RWPE2 (cell line): ENCODE data around the gene PEAK1.
A peak's percentile ranks its signal among the peaks of the same experiment; 100 is the strongest.

Experiments used
- ATAC-seq: fragments of 200-7000 bp; cut with Tn5 transposase; 3 replicates; pipeline ENCODE4 v1.9.1; 2021; ENCODE audit warnings: low read depth
- DNase-seq: peaks from one replicate; pipeline ENCODE4 v3.0.0-alpha.2; 2020; ENCODE audit warnings: low spot score
- H3K27ac ChIP-seq: fragments of 450-650 bp; 2 replicates; pipeline ENCODE4 v1.5.1; 2017; ENCODE audit warnings: mild to moderate bottlenecking; ENCODE audit not compliant: poor library complexity, severe bottlenecking
- H3K27me3 ChIP-seq: fragments of 250-450 bp; sonication (Bioruptor Pico); 2 replicates; pipeline ENCODE4 v1.5.1; 2021; ENCODE audit warnings: mild to moderate bottlenecking, moderate library complexity; ENCODE audit not compliant: insufficient read depth, poor library complexity, severe bottlenecking
- H3K36me3 ChIP-seq: fragments of 250-450 bp; sonication (Bioruptor Pico); 2 replicates; pipeline ENCODE4 v1.5.1; 2020; ENCODE audit warnings: low read depth, mild to moderate bottlenecking, moderate library complexity
- H3K4me1 ChIP-seq: fragments of 250-450 bp; sonication (Bioruptor Pico); 2 replicates; pipeline ENCODE4 v1.5.1; 2021; ENCODE audit warnings: mild to moderate bottlenecking, moderate library complexity; ENCODE audit not compliant: insufficient read depth, poor library complexity, severe bottlenecking
- H3K4me3 ChIP-seq: fragments of 250-450 bp; sonication (Bioruptor Pico); 2 replicates; pipeline ENCODE4 v1.5.1; 2021; ENCODE audit warnings: mild to moderate bottlenecking, moderate library complexity; ENCODE audit not compliant: severe bottlenecking
- H3K9me3 ChIP-seq: fragments of 250-450 bp; sonication (Bioruptor Pico); 2 replicates; pipeline ENCODE4 v1.5.1; 2021; ENCODE audit warnings: mild to moderate bottlenecking, moderate library complexity; ENCODE audit not compliant: severe bottlenecking
- TF ChIP-seq, protein P1 (sequence below): fragments of 450-650 bp; IDR thresholded peaks from one replicate; pipeline ENCODE4 v1.5.1; 2017; ENCODE audit warnings: mild to moderate bottlenecking, moderate library complexity; ENCODE audit not compliant: poor library complexity, severe bottlenecking

The PEAK1 gene

DNA sequence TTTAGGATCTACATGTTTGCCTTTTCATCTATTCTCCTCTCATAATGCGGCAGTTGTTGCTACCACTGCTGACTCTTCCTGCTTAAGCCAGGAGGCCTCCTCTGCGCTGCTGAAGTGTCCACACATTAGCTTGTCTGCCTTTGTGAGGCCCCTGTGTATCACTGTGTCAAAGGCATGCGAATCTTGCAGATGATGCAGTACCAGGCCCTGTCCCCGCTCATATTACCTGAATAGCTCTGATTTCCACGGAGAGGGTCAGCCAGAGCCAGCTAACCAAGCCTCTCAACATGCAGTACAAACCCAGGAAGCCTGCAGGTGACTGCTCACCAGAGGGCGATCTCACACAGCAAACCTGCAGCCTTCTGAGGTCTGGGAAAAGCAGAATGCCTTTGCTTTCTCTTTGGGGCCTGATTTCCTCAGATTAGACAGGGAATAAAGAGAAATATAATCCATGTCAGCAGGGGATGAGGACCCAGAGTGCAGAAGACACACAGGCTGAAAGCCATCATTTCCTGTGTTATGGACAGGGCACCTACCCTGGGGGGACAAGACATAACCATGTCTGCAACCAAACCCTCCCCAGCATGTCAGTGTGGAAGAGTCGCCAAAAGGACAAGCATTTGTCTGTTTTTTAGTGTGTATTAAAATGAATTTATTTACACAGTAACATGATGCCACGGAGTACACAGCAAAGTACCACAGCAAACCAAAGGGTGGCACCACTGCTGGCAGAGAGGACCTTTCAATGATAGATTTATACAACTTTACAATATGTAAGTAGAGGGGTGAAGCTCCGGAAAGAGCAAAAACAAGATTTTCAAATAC is 312.2 kb downstream of the PEAK1 start:
- no peaks in the 10 kb centered on the region for H3K9me3 ChIP-seq
- no peak overlapping the region for H3K27ac ChIP-seq
- no peaks in the 10 kb centered on the region for H3K27me3 ChIP-seq
- no peaks in the 10 kb centered on the region for H3K36me3 ChIP-seq
- H3K4me1 ChIP-seq: no peaks in the 10 kb centered on the region
- H3K4me3 ChIP-seq: no peak overlapping the region
- TF ChIP-seq, protein P1, sequence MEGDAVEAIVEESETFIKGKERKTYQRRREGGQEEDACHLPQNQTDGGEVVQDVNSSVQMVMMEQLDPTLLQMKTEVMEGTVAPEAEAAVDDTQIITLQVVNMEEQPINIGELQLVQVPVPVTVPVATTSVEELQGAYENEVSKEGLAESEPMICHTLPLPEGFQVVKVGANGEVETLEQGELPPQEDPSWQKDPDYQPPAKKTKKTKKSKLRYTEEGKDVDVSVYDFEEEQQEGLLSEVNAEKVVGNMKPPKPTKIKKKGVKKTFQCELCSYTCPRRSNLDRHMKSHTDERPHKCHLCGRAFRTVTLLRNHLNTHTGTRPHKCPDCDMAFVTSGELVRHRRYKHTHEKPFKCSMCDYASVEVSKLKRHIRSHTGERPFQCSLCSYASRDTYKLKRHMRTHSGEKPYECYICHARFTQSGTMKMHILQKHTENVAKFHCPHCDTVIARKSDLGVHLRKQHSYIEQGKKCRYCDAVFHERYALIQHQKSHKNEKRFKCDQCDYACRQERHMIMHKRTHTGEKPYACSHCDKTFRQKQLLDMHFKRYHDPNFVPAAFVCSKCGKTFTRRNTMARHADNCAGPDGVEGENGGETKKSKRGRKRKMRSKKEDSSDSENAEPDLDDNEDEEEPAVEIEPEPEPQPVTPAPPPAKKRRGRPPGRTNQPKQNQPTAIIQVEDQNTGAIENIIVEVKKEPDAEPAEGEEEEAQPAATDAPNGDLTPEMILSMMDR: peak; percentile 88
- ATAC-seq: peak; percentile 82
- no peak for DNase-seq

DNA sequence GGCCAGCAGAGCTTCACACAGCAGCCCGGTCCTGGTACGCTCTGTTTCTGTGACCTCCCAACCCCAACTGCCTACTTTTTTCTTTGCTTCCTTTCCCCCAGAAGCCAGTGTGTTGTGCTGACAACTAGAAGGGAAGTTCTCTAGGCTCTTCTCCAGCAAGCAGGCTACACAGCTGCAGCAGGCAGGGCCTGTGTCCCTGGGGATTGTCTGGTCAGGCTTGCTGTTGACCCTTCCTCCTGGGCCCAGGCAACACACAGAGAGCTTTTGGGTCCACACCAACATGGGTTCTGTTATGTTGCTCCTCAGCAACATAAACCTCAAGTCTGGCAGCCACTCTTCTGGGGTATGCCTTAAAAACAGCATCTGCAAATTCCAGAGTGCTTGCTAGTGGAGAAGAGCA is 312.8 kb downstream of the PEAK1 start:
- Histone ChIP-seq H3K27ac (no peak overlapping the region), H3K36me3 (no peaks in the 10 kb centered on the region), H3K4me1 (no peaks in the 10 kb centered on the region), H3K27me3 (no peaks in the 10 kb centered on the region), H3K9me3 (no peaks in the 10 kb centered on the region), H3K4me3 (no peak overlapping the region)
- ATAC-seq (no peak), DNase-seq (no peak)
- TF ChIP-seq, protein P1: no peak

DNA sequence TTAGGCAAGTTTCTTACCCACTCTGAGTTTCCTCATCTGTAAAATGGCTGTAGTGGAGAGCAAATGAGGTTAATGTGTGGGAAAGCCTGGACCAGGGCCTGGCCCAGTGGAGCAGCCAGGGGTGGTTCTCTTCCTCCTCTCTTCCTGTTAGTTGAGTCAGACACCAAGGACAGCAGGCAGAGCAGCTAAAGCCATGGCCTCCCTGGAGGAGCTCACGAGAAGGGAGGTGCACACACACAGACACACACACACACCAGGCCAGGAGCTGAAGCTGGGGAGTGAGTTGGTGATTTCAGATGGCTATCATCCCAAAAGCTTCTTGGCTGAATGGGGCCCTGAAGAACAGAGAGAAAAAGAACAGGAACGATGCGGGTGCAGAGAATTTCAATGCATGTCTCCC is 315.7 kb downstream of the PEAK1 start:
- DNase-seq: no peak
- Histone ChIP-seq H3K9me3 (no peaks in the 10 kb centered on the region), H3K27ac (no peak overlapping the region), H3K4me3 (no peak overlapping the region), H3K36me3 (no peaks in the 10 kb centered on the region), H3K27me3 (no peaks in the 10 kb centered on the region), H3K4me1 (no peaks in the 10 kb centered on the region)
- TF ChIP-seq, protein P1: no peak
- ATAC-seq: no peak

DNA sequence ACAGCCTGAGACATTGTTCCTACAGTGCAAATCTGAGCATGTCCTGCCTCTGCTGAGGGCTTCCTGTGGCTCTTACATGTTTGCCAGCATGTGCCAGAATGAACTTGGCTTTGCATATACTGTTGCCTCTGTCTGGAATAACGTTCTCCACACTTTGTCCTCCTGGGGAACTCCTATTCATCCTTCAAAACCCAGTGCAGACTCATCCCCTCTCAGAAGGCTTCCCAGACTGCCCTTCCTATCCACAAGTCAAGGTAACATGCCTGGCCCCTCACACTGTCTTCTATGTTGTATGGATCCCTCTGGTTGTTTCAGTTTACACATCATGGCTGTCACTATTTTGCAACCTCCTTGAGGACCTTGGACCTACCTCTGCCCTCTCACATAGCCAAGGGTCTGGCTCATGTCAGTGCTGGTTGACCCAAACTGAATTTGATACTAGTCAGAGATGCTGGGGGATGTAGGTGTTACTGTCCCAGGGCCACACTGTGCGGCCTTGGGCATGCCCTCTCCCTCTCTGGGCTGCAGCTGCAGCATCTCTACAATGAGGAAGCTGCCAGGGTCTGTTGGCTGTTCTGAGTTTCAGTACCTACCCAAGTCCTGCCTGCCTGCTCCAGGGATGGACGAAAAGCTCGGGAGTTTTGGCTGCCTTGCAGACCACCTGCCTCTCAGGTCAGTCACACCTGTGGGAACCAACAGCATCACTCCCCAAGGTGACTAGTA is 320.0 kb downstream of the PEAK1 start:
- H3K4me1 ChIP-seq: no peaks in the 10 kb centered on the region
- no peak for DNase-seq
- no peaks in the 10 kb centered on the region for H3K9me3 ChIP-seq
- H3K27ac ChIP-seq: no peak overlapping the region
- TF ChIP-seq, protein P1: no peak
- H3K36me3 ChIP-seq: no peaks in the 10 kb centered on the region
- H3K27me3 ChIP-seq: no peaks in the 10 kb centered on the region
- no peak overlapping the region for H3K4me3 ChIP-seq
- no peak for ATAC-seq
